NCI-H774 (cell line): ENCODE measurements around the gene VWF.
"Not testable (repeated sequence)": the region's sequence is repeated elsewhere in the genome, so short reads cannot be mapped to it uniquely, and the experiment has no call there.

Experiments
- DNase-seq: peaks from one replicate; lab custom pipeline; 2025; lab: John Stamatoyannopoulos, UW

VWF gene

DNA sequence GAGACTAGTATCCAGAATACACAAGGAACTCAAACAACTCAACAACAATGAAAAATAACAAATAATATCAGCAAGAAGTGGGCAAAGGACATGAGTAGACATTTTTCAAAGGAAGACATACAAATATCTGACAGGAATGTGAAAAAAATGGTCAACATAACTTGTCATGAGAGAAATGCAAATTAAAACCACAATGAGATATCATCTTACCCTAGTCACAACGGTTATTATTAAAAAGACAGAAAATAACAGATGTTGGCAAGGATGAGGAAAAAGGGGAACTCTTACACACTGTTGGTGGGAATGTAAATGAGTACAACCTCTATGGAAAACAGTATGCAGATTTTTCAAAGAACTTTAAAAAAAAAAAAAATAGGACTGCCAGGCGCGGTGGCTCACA lies 20.4 kb downstream of the VWF start:
- no peak for DNase-seq

DNA sequence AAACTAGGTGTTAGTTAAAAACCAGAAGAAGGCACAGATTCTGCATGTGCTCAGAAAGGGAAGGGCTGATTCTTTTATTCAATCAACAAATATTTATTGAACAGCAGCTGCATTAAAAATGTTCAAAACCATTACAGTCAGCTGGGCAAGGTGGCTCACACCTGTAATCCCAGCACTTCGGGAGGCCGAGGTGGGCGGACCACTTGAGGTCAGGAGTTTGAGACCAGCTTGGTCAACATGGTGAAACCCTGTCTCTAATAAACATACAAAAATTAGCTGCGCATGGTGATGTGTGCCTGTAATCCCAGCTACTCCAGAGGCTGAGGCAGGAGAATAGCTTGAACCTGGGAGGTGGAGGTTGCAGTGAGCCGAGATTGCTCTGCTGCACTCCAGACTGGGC lies 22.4 kb downstream of the VWF start:
- not testable (repeated sequence) for DNase-seq

DNA sequence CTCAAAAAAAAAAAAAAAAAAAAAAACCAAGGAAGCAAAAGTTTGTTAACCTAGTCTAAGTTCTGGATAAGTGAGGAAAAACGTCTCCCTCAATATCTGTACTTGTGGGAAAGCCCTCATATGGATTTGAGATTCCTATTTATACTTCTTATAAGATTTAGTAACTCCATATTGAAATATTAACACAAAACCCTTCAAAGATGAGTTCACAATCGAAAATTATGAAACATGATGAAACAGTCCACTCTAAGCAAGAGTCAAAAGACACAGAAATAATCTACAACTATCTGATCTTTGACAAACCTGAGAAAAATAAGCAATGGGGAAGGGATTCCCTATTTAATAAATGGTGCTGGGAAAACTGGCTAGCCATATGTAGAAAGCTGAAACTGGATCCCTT lies 25.2 kb downstream of the VWF start:
- no peak for DNase-seq

DNA sequence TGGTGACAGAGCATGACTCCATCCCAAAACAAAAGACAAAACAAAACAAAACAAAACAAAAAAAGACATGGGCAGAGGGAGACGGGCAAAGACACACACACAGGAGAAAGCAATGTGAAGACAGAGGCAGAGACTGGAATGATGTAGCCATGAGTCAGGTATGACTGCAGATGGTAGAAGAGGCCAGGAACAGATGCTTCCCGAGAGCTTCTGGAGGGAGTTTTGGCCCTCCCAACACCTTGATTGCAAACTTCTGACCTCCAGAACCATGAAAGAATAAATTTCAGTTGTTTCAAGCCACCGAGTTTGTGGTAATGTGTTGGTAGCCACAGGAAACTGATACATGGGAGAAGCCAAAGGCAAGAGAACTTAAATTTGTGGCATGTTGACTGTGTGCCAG lies 27.1 kb downstream of the VWF start:
- DNase-seq, result no peak

DNA sequence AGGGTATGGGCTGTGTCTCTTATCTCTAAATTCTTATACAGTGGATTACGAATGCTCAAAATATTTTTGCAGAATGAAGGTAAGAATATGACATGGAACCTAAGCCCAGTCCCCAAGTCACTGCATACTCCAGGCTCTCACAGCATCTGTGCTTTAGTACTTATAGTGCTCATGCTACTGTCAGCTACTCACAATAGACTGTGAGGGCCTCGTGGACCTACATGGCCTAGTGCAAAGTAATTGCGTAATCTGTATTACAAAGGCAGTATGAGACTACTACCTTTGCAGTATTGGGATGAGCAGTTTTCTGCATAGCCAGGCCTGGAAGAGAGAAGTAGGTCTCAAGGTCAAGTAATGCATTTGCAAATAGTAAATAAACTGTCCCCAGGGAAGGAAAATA lies 27.9 kb downstream of the VWF start:
- no peak for DNase-seq

DNA sequence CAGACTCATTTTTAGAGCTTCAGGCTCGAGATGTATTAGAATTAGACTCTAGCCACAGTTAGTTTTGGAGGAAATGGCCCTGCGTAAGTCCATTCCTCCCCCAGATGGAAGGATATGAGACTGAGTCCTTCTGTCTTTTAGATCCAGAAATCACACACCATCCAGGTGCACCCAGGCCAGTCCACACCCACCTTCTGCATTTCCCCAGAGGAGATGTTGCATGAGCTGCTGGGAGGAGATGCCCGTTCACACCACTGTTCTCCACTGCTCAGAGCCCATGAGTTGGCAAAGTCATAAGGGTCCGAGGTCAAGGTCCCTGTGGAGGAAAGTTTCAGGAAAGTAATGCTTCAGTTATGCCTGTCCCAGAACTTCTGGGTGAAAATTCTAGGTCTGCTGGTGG lies 29.2 kb downstream of the VWF start:
- no peak for DNase-seq

DNA sequence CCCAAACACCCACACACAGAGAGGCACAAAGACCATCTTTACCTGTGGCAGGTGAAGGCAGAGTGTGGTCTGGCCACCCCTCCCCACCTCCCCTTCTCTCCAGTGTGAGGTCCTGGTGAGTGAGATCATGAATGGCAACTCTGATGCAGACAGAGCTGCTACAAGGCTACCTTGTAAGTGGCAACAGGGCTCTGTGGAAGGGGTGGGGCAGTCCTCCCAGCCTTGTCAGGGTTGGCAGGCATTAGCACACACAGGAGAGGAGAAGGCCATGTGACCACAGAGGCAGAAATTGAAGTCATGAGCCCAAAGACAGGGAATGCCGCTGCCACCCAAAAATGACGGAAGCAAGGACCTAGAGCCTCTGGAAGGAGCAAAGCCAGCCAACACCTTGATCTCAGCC lies 30.7 kb downstream of the VWF start:
- no peak for DNase-seq

DNA sequence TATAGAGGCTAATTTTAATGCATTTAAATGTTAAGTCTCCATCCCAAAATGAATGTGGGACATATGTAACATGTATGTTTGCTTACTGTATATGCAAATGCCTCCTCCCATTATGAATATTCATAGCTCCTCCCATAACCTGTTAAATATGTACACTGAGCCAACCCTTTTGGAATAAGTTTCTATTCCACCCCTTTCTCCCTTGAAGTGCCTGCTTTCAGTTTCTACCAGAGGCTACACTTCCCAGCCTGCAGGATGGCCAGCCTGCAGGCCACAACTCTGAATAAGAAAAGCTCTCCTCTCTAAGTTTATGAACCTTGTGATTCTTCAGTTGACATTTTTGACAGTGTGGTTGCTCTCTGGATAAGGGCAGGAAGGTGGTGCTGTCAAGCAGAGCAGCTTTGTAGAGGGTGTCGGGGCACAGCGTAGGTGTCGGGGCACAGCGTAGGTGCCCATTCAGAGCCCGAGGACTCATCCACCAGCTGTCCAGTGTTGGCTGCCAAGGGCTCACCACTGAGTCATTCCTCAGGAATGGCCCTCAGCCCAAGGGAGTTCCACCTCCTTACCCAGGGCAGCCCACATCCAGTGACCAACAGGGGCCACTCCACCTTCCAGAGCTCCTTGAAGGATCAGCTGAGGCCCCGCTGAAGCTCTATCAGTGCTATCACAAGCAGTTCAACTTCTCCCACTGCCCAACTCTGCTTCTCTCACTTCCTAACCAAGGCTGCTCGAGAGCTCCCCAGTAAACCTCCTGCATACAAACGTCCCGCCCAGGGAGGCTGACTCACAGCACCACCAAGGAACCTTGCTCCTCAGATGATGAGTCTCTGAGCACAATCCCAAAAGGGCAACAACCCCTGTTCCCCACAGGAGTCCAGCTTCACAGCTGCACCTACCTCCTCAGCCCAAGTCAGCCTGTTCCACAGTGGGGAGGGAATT lies 31.4 kb downstream of the VWF start:
- DNase-seq, result no peak

DNA sequence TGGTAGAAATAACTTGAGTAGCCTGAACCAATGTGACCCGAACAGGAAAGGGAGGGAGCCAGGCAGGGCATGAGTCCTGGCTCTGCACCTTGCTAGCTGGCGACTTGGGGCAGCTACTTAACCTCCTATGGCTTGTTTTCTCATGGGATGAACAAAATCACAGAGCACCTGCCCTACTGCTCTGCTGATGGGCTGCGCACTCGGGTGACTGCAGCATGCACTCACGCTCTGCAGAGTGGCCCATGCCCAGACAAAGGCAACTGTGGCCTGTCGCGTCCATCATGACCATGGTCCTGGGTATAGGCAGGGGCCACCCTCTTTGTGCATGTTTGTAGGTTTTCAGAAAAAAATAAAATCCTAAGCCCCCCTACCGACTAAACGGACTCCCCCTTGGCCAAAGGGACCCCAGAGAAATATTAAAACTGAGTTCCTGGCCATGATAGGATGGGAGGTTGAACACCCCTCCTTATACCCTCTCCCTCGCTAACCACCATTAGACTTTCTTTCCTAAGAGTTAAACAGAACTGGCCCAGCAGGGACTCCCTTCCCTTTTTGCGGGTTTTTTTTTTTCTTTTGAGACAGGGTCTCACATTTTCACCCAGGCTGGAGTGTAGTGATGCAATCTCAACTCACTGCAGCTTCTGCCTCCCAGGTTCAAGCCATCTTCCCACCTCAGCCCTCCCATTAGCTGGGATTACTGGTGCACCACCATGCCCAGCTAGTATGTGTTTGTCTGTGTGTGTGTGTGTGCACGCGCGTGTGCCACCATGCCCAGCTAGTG lies 32.5 kb downstream of the VWF start:
- no peak for DNase-seq

DNA sequence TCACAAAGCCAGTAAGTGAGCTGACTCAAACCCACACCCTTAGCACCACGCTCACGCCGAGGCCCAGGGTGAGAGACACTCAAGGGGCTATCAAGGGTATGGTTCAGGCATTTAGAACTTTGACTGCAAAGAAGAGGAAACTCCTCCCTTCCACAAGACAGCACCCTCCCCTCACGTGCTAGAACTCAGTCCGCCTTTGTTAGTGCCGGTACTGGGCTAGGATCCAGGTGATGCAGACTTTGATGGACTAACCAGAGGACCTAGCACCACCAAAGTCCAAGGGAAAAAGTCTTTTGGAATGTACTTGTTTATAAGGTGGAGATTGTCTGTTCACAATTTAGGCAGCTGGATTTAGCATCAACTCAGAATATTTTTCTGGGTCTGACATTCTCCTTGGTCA lies 33.7 kb downstream of the VWF start:
- no peak for DNase-seq

DNA sequence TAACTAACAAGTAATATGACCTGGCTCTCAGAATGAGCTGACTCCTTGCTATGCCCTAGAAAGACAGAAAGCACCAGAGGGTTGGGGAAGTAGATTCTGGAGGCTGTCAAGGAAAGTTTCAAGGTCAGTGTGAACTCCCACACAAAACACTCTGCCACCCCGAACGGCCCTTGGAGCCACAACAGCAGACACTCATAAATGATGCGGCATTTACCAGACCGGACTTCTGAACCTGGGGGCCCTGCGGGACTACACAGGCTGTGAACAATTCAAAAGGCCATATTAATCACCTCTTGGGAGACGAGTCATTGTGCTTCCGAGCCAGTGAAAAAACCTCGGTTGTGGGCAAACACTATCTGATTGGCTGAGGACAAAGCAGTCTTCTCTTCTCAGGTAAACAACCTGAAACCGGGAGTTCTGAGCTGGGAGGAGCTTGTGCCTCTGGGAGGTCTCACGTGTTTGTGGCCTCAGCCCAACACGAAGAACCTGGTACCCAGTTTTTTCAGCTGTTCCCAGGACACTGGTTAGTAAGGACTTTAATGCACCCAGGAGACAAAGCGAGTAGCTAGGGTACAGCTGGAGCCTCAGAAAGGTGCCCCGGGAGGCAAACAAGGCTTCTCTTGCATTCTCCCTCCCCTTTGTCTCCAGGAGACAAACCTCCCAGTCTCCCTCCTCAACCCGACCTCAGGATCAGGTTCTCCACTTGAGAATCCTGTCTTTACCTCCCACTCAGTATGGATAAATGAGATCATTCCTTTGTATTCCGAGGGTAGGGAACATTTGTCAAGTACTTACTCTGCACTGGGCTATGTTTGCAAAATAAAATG lies 35.3 kb downstream of the VWF start:
- peak; percentile 40 for DNase-seq

DNA sequence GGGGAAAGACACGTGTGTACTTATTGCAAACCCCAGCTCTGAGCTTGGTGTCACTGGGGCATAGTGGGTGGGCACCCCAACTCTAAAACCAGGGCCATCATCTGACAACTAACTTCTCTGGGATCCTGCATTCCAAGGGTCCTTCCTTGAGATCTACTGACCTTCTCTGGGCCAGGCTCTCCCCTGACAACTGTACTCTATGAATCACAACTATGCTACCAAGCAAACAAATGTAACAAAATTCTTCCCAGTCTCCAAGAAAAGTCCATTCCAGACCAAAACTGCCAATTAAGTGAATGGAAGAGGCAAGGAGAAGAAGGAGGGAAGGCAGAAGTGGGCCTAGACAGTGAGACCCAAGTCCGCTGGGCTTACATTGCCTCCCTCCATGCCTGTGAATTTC lies 38.2 kb downstream of the VWF start:
- no peak for DNase-seq

DNA sequence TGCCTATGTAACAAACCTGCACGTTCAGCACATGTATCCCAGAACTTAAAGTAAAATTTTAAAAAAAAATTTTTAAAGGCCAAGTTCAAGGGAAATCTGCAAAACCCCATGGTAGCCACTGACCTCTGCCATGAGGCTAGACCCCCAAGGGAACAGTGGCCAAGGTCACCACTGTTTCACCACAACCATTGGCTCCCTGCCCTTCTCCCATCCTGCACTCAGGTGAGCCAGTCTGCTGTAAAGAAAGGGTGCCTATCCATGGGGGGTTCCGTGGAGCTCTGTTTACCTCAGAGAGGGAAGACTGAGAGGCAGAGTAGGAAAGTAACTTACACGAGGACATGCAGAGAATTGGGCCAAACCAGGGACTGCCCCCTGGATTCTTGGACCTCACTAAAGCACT lies 38.6 kb downstream of the VWF start:
- no peak for DNase-seq

DNA sequence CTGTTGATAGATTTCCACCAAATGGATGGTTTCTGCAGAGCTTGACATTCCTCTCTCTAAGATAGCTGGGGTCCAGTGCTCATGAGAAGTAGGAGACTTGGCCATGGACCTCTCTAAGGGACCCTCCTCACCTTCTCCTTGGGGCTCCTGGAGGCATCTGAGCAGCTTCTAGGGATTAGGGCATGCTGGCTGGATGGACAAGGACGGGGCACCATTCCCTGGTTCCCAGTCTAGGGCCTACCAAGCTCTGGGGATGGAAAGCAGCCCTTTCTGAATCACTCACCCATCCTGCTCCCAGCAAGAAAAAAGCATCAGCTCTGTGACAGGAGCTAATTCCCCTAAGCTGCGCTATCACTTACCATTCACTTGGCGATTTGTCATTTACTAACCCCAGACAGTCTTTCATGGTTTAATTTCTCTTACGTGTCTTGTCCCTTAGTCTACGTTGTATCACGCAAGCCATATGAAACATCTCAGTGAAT lies 39.5 kb downstream of the VWF start:
- DNase-seq, result no peak

DNA sequence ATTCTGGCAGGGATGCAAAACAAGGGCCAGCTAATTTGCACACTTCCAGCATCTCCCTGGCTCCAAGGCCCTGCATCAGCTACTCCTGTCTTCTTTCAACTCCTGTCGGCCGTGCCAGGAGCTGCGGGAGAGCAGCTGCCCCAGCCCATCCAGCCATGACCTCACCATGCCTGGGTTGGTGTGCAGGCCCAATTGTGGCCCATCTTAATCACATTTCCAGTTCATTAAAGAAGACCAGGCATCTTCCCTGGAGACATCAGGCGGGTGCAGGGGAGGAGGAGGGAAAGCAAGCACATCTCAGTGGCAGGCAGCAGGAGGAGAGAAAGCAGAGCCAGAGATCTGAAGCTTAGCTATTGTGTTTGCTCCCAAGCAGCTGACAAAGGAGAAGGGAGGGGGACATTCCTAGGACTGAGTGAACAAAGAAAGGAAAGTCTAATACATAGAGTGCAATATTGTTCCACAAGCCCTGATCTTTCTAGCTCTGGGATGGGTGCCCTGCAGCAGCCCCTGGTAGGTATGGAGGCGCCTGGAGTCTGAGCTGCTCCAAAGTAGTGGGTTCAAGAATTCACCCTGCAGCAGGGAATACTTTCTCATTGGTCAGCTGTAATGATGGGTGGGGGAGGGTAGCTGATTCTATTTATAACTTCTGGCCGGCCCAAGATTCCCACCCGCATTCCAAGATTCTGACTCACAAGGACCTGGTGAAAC lies 40.1 kb downstream of the VWF start:
- no peak for DNase-seq

DNA sequence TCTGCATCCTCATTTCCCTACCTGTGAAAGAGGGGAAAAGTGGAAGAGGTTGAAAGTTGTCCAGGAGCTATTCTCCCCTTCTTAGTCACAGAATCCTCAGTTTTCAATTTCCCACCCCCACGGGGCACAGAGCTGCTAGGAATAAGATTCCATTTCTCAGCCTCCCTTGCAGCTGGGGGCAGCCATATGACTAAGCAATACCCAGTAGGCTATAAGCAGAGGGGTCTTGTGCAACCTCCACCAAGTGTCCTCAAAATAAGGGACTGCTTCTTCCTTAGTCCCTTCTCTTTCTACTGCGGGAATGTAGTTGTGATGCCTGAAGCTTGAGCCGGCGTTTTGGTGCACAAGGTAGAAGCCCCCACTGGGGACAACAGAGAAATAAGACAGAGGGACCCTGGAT lies 40.9 kb downstream of the VWF start:
- no peak for DNase-seq

DNA sequence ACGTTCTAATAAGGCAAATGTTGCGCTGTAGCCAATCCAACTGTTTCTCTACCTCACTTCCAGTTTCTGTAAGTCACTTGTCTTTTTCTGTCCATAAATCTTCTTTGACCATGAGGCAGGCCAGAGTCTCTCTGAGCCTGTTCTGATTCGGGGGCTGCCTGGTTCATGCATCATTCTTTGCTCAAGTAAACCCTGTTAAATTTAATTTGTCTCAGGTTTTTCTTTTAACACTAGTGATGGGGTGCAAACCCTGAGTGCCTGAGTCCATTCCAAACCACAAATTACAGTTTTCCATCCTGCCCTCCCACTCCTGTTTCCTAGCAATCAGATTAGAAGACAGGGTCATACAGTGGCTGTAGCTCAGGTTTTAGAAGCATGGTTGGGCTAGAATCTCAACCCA lies 41.9 kb downstream of the VWF start:
- DNase-seq, result no peak

DNA sequence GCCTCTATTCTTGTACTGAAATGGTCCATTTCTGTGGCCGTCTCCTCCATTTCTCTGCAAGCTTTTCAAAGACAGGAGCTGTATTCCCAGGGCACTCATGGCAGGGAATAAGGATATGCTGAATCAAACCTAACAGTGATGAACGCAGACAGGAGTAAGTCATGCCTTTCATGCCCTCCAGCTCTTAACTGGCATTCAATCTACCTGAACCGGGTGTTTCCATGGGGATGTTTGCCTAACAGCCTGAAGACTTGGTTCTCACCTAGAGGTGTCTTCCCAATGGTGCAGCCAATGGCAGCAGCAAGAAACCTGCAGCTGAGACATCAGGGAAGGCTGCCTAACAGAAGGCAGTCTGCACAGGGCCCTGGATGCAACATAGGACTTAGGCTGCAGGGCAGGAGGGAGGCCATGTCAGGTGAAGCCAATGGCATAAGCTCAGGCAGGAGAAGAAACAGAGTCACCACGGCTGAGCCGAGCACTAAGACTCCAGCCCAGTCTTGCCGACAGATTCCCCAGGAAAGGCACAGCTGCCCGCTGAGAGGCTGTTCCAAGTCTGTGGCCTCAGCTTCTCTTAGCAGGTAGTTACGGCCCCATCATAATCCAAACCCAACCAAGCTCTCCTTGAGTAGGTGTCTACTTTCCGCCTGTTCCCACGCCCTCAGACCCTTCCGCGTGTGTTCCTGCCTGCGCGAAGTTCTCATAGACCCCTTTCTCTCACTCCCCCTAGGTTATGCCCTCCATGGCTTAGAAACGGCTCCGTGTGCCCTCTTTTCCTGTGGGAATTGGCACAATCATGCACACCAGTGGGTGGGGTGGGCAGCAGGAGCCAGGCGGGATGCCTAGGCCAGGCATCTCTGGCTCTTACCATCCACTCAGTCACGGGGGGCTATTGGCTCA lies 44.1 kb downstream of the VWF start:
- no peak for DNase-seq

DNA sequence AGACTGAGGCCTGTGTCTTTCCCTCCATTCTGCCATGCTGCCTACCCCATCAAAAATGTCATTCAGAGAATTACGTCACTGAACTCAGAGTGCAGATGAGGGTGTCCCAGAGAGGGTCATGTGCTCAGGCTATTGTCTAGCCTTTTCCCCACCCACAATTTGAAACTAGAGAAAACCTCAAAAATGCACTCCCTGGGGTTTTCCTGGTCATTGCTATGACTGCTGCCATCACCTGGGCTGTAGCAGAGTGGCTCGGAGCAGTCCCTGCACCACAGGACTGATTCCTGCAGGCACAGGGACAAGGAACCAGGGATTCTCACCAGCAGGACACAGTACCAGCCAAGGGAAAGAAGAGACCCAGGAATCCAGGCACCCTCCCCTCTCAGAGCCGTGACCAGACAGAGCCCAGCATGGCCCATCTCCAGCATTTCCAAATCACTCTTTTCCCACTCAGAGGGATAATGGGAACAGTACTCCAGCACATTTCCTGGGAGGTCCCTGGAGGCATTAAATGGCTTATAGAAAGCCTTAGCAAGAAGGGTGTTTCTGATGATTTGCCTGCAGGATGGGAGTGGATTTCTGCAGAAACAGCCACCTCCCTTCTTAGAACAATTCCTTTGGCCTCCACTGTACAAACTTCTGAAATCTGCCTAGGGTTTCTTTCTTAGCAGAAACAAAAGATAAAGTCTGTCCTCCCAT lies 45.9 kb downstream of the VWF start:
- no peak for DNase-seq

DNA sequence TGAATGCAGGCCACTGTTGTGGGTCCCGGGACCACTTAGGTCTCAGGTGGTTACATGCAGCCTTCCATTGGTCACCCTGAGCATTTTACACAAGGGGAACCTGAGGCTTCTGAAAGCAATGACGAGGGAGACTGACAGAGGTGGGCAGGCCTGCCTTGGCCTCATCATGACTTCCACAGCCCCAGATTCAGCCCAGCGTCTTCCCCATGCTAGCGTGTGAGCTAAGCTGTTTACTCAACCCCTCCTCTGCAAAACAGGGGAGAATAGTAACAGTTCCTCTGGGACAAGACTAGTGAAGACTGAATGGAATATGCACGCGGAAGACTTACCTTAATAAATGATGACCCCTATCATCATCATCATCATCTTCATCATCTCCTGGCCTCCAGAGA lies 46.8 kb downstream of the VWF start:
- no peak for DNase-seq
